ENCODE measurements around the gene TRIM9. TPM values are rescaled to one million over a fixed set of nuclear protein-coding genes. Genes with fewer than 3 reads are reported as not detected.

TRIM9 gene
- total and polyA plus RNA-seq, 2 of the 4 experiments (the other 2 are of a cell fraction) = under 0.01 to 0.09 TPM

DNA sequence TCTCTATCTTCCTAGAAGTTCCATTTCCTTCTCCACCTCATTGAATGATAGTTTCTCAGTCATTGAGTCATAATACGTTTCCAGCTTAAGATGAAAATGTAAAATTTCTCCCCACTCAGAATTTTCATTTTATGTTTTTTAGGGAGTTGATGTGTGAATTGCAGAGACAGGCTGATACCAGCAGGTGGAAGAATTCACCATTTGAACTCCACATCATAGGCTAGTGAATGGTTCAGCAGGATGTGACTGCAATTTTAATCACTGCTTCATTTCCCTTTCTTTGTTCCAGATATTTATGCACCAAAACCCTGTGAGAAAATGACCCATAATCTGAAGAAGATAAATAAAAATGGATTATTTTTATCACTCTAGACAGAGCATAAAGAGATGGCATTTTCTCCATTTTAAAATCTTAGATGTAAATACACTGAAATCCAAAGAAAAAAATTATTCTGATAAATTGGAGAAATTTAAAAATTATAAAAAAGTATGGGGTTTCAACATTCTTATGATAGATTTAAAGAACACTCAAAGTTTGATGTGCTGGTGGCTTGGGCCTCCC, 140.0 kb downstream of the TRIM9 start:
- peak; percentile 79 for DNase-seq
- H2AK9ac ChIP-seq (replicated peaks; ENCODE audit: low read depth, low read length, poor library complexity) = peak overlapping the region; percentile 6
- ChIA-PET POLR2A (ENCODE audit: unreplicated experiment) (interaction anchor here (0.6 kb wide), 1 partner anchor 141 kb away, joined by 3 read pairs; no protein-coding TSS in a partner anchor), CTCF (interaction anchor here (0.6 to 1.9 kb wide), 9 partner anchors 8 to 655 kb away, joined by 3 to 6 read pairs (median 3); partner anchors contain the start of gene PYGL)
- peak overlapping the region; percentile 69 for H4K5ac ChIP-seq (ENCODE audit: low read depth, low read length)
- H3K56ac ChIP-seq (ENCODE audit: extremely low read depth, insufficient read depth, low read length) = no peak overlapping the region; the same call in 1 of the 2 replicates
- 0 out of 2 replicates have a peak overlapping the region, but pooled peaks have one; percentile 47 for H3K9ac ChIP-seq (ENCODE audit: low read depth, low read length)
- in situ Hi-C loops (cut with MboI; ENCODE audit: low sequenced_read_pairs) = no loop called here
- H2BK20ac ChIP-seq (ENCODE audit: low read depth, low read length) = peak overlapping the region; percentile 87
- no peaks in the 10 kb centered on the region; the same call in 1 of the 2 replicates for H4K20me1 ChIP-seq (ENCODE audit: insufficient read depth, low read length)
- H3K9me3 ChIP-seq (ENCODE audit: control insufficient read depth, insufficient read depth, low read length) = no peaks in the 10 kb centered on the region
- WGBS, 2 experiments (ENCODE audit: extremely low coverage in 2 of 2, insufficient read length in 1 of 2) = no CpG with 5 or more reads among the region's 1 CpG
- peak overlapping the region; percentile 75 for H3K4ac ChIP-seq (ENCODE audit: low read depth, low read length)
- H2AFZ ChIP-seq (replicated peaks; ENCODE audit: low read length, poor library complexity) = peak overlapping the region; percentile 87
- H2BK15ac ChIP-seq (ENCODE audit: low read depth, low read length) = peak overlapping the region; percentile 62; the same call in 1 of the 3 replicates
- peak overlapping the region; percentile 59; the same call in 1 of the 2 replicates for H3K23ac ChIP-seq (ENCODE audit: low read depth, low read length)
- peaks cover 4% of the 10 kb centered on the region; the same call in 1 of the 2 replicates for H3K9me1 ChIP-seq (ENCODE audit: insufficient read depth, low read length)
- H3K36me3 ChIP-seq (ENCODE audit: control insufficient read depth, insufficient read depth, low read length) = no peaks in the 10 kb centered on the region
- H3K14ac ChIP-seq (replicated peaks; ENCODE audit: low read depth, low read length) = peak overlapping the region; percentile 62
- dilution Hi-C loops (cut with HindIII; ENCODE audit: low sequenced_read_pairs, unreplicated experiment) = no loop called here
- H3K4me3 ChIP-seq (ENCODE audit: insufficient read depth, low read depth, low read length) = no peak overlapping the region
- peak; percentile 65 for TF ChIP-seq SMC3 (IDR thresholded peaks at IDR 0.05; ENCODE audit: low read depth, low read length)
- TF ChIP-seq RAD21 (IDR thresholded peaks at IDR 0.05; ENCODE audit: low read length) = peak; percentile 65
- no peak for TF ChIP-seq FOS (IDR thresholded peaks at IDR 0.05; ENCODE audit: low read depth, low read length)
- TF ChIP-seq NFE2L2 (IDR thresholded peaks at IDR 0.05; ENCODE audit: low read depth, low read length) = no peak
- TF ChIP-seq CTCF (conservative IDR thresholded peaks at IDR 0.05; ENCODE audit: low read depth, low read length) = peak; percentile 78
- TF ChIP-seq POLR2A (IDR thresholded peaks at IDR 0.05; ENCODE audit: low read depth, low read length) = no peak
- peak overlapping the region; percentile 21 to 82; a peak in 3 of 4 replicates for H4K8ac ChIP-seq (ENCODE audit: low read depth in 2 of 2, low read length in 2 of 2)
- H2BK120ac ChIP-seq (ENCODE audit: low read depth, low read length) = peak overlapping the region; percentile 84
- H3K18ac ChIP-seq (ENCODE audit: low read depth, low read length) = peak overlapping the region; percentile 81
- peak overlapping the region; percentile 72 for H2AK5ac ChIP-seq (ENCODE audit: low read depth, low read length)
- H3K79me1 ChIP-seq (ENCODE audit: low read depth in 1 of 2, low read length in 2 of 2) = no peaks in the 10 kb centered on the region
- peak overlapping the region; percentile 75 for H4K91ac ChIP-seq (ENCODE audit: insufficient read depth, low read depth, low read length)
- peak; percentile 63 for ATAC-seq (ENCODE audit: low read depth)
- intact Hi-C loops (cut with micrococcal nuclease) = loop anchor here (1.0 to 5.0 kb wide), 3 partner anchors 34 to 265 kb away; partner anchors contain the start of gene TRIM9
- H3K4me2 ChIP-seq (ENCODE audit: low read depth, low read length) = no peak overlapping the region
- H2BK5ac ChIP-seq (ENCODE audit: low read depth, low read length, poor library complexity, severe bottlenecking) = peak overlapping the region; percentile 86
- no peaks in the 10 kb centered on the region for H3K27me3 ChIP-seq (ENCODE audit: control insufficient read depth, insufficient read depth, low read length)
- peak overlapping the region; percentile 81 for H3K27ac ChIP-seq (ENCODE audit: insufficient read depth, low read length)
- peaks cover 4% of the 10 kb centered on the region for H3K4me1 ChIP-seq (ENCODE audit: control insufficient read depth, insufficient read depth, low read length)
- BruUV-seq (replicated peaks) = no TSS peak

Data from IMR-90 (cell line).